Stimulated activated CD8-positive, alpha-beta memory T cell treated with anti-CD3 and anti-CD28 coated beads, Interleukin-4, amount 100 ng/mL, for 48 hours (primary cell): ENCODE results near the gene SLAMF7.

ENCODE experiments used
- DNase-seq: peaks from one replicate; pipeline ENCODE4 v3.0.0-alpha.2; 2020

Gene SLAMF7

DNA sequence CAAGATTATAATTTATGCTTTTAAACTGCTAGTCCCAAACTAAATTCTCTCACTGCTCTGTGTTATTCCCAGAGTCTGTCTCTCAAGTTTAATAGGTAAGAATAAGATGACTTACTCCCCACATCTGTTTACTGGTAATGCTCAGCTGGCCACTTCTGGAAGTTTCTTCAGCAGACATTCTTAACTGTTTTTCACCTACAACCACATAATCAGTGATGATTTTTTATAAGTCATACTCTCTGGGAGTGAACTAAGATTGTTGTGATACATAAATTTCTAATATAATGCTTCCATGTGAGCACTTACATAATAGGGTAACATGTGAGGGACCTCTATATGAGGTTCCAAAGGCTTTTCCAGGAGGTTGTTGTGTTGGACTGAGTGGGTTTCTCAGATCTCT lies 8.7 kb downstream of the SLAMF7 start:
- no peak for DNase-seq

DNA sequence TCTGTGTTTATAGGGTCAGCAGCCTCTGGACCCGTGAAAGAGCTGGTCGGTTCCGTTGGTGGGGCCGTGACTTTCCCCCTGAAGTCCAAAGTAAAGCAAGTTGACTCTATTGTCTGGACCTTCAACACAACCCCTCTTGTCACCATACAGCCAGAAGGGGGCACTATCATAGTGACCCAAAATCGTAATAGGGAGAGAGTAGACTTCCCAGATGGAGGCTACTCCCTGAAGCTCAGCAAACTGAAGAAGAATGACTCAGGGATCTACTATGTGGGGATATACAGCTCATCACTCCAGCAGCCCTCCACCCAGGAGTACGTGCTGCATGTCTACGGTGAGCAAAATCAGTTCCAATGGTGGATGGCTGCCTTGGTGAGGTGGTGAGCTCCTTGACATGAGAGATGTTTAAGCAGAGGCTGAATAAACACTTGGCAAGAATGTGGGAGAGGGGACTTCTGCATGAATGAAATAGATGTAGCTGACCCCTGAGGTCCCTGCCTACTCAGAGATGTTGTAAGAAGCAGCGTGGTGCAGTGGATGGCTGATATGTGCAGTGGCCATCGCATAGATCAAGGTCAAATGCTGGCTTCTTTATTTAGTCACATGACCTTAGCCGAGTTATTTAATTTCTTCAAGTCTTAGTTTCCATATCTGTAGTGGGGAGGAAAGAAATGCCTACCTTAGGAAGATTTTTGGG lies 9.3 kb downstream of the SLAMF7 start:
- DNase-seq, result no peak

DNA sequence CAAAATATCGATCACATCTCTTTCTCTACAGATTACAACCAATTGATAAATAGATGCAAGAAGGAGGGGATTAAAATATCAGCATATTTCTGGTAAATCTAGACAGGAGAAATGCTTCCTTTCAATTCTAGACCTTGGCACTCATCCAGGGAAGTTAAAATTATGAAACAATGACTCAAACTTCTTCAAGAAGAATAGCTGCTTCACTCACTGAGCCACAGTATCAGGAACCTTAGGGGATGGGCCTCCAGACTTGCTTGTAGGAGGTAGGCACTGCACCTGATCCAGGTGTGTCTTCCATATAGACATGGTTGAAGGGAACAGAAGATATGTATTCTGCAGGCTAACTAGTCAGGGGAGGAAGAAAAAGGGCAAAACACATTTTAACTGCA lies 9.8 kb downstream of the SLAMF7 start:
- no peak for DNase-seq

DNA sequence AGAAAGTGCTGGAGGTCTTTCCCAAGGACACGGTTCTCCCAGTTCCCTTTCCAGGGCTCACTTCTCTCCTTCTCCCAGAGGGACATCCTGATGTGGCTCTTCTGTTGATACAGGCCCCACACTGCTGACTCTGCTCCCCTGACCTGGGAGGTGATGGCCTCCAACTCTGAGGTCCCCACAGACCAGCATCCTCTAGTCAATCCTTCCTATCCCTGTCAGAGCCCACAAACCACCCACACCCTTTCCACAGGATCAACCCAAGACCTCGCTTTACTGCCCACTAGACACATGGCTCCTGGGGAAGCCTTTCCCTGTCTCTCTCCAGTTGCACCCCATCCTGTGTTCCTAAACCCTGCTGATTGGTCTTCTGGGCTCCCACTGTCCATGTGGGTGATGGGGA lies 11.6 kb downstream of the SLAMF7 start:
- no peak for DNase-seq

DNA sequence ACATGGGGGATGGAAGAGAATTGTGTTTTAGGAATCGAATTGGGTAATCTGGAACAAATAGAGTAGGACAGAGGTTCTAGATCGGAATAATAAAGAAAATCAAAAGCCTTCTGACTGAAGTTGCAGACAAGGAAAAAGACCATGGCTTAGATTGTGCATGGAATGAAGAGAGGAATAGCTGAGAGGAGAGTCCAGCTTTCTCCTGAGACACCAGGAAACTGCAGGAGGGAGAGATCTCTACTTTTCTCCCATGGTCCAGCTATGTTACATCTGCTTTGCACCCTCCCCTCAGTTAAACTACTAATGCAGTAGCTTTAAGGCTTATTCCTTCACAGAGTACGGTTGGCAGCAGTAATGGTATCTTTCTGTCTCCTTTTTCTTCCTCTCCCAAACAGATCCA lies 13.4 kb downstream of the SLAMF7 start:
- DNase-seq, result no peak

DNA sequence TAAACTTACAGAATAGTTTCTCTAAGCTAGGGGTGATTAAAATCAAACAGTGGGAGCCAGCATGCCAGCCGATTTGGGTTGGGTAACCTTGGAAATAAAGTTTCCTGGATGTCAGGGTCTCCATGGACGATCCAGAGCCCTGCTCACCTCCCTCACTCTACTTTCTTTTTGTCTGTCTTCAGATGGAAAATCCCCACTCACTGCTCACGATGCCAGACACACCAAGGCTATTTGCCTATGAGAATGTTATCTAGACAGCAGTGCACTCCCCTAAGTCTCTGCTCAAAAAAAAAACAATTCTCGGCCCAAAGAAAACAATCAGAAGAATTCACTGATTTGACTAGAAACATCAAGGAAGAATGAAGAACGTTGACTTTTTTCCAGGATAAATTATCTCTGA lies 13.9 kb downstream of the SLAMF7 start:
- DNase-seq, result no peak

DNA sequence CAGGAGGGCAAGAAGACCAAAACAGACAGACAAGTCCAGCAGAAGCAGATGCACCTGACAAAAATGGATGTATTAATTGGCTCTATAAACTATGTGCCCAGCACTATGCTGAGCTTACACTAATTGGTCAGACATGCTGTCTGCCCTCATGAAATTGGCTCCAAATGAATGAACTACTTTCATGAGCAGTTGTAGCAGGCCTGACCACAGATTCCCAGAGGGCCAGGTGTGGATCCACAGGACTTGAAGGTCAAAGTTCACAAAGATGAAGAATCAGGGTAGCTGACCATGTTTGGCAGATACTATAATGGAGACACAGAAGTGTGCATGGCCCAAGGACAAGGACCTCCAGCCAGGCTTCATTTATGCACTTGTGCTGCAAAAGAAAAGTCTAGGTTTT lies 14.5 kb downstream of the SLAMF7 start:
- DNase-seq, result no peak

DNA sequence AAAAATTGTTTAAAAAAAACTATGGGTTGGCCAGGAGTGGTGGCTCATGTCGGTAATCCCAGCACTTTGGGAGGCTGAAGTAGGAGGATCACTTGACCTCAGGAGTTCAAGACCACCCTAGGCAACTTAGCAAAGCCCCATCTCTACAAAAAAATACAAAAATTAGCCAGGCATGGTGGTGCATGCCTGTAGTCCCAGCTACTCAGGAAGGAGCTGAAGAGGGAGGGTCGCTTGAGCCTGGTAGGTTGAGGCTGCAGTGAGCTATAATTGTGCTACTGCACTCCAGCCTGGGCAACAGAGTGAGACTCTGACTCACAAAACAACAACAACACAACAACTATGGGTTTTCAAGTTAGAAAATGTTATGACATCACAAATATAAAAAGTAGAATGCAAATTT lies 16.4 kb downstream of the SLAMF7 start:
- DNase-seq, result no peak

DNA sequence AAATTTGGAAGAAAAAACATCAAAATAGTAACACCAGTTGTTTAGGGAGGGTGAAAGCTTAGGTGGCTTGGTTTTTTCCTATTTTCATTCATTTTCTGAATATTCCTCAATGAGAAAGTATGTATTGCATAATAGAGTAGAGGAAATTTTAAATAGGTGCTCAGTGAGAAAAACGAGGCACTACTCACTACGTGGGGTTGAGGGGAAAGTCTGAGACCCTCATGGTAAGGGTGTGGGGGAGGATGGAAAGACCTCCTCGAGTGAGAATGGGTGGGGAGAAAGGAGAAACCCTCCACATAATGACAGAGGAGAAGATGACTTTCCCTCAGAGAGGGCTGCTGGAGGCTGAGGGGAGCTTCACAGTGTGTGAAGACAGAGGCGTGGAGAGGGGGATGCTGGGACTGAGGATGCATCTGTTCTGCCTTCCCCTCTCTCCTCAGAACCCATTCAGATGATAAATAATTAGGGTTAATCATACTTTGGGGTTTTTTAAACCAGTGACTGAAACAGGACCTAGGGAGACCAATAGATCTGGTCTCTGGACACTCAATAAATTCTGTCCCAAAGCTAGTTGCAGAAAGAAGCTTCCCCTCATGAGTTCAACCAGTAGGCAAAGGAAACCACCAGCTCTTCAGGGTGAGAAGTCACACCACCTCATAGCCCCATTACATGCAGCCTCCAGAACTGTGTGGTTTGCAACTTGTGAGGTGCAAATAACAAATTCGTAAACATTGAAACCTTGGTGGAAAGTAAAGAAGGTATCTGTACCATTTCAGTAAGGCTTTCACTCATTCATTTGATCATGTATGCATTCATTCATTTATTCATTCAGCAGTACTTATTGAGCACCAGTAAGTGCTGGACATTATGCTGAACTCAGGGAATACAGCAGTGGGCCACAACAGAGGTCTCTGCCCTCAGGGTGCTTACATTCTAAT lies 17.1 kb downstream of the SLAMF7 start:
- DNase-seq, result peak; percentile 52

DNA sequence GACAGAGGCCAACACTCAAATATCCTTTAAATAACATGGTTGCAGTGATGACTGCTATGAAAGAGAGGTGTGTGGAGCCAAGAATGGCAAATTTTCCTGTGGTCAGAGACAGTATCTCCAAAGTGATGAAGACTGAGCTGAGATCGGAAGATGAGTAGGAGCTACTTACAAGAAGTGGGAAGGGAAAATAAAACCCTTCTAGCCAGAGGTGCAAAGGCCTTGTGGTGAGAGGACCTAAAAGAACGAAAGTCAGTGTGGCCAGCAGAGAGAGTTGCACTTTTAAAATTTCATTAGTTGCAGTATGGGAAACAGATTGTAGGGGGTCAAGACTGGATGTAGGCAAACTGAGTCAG lies 17.8 kb downstream of the SLAMF7 start:
- no peak for DNase-seq

DNA sequence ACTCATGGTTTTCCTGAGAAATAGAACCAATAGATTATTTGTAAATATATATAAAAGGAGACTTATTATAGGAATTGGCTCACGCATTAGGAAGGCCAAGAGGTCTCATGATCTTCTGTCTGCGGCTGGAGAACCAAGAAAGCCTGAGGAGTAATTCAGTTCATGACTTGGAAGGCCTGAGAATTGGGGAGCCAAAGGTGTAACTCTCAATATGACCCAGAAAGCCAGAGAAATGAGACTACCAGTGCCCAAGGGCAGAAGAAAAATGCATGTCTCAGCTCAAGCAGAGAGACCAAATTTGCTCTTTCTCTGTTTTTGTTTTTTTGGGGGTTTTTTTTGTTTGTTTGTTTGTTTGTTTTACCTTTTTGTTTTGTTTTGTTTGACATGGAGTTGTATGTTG lies 19.5 kb downstream of the SLAMF7 start:
- DNase-seq, result no peak

DNA sequence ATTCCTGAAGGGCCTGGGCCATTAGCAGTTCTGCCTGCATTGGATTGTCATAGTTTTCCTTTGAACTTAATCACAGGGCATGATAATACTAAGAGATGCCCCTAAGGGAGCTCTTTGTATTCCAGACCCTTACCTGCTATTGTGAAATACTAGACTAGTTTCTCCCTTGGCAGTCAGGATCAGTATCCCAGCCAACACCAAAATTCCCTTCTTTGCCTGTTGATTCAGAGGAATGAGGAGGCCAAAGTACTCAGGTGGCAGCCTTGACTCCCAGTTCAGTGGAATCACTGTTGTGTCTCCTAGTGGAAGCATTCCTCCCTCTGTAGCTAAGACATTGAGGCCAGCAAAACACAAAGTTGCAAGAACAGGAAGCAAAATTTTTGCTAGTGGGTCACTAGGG lies 20.7 kb downstream of the SLAMF7 start:
- DNase-seq, result peak; percentile 9

DNA sequence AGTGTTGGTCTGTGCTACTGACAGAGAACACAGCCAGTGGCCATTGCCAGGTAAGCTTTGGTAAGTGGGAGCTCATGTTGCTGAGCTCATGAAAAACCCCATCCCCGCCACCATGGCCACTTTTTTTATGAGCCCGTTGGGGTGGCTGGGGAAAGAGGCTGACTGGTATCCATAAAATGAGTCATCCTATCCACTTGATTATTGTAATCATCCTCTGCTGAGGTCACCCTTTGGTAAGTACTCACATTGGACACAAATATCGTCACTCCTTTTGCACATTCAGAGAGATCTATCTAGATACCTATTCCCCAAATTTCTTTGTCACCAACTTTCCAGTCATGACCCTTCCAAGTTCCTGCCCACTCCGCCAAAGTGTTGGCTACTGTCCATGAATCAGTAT lies 22.0 kb downstream of the SLAMF7 start:
- DNase-seq, result peak; percentile 25

DNA sequence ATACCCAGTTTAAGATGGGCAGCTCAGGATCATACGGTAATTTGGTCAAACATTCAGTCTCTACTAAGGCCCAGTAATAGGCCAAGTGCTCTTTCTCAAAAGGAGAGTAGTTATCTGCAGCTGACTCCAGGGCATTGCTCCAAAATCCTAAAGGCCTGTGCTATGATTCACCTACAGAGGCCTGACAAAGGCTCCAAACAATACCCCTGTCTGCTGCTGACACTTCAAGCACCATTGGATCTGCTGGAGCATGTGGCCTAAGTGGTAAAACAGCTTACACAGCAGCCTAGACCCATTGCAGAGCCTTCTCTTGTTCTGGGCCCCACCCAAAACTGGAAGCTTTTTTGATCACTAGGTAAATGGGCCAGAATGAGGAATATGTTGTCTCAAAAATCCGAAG lies 22.8 kb downstream of the SLAMF7 start:
- peak; percentile 18 for DNase-seq

DNA sequence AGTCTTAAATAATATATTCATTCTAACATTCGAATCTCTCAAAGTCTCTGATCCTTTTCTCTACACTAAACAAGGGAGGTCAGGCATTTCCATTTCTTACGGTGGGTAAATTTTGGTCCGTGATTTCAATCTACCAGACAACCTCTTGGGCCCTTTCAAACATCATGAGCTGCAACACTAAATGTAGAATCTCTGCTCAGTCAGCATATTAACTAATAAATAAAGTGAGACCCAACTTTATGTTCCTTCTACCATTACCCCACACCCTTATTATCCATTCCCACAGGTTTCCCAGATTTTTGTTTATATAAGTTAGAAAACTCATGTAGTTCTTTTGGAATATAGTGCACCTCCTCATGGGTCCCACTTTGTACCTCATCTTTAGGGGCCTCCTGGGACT lies 24.9 kb downstream of the SLAMF7 start:
- DNase-seq, result no peak

DNA sequence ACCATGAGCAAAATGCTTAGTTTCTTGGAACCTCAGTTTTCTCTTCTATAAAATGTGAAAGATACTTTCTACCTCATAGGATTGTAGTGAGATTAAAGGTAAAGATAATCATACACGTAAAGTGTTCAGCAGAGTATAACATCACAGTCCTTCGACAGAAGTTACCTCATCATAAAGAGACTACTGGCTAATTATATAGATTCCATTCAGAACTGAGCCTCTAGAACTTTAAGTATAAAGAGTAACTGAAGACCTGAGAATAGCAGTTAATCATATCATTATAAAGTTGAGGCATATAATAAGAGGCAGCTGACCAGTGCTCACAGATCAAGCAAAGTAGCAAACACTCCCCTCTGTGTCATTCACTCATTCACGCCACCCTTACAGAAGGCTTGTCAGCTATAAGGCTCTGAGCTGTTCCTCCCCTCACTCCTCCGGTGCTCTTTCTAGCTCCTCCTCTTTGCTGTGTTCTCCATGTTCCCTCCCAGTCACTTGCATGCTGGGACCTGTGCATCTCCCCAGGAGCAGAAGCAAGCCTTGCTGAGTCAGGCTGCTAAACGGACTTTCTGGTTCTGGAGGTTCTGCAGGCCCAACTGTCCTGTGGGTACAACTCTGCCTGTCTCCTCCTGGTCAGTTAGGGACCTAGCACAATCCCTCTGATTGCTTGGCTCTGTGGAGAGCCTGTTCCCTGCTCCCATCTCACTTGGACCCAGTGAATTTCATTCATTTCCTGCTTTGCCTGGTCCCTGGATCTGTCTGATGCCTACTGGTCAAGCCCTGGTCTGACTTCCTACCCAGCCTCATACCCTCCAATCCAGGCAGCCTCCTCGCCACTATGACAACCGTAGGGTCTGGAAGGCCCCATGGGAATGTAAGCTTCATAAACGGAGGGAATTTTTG lies 28.6 kb downstream of the SLAMF7 start:
- peak; percentile 62 for DNase-seq

DNA sequence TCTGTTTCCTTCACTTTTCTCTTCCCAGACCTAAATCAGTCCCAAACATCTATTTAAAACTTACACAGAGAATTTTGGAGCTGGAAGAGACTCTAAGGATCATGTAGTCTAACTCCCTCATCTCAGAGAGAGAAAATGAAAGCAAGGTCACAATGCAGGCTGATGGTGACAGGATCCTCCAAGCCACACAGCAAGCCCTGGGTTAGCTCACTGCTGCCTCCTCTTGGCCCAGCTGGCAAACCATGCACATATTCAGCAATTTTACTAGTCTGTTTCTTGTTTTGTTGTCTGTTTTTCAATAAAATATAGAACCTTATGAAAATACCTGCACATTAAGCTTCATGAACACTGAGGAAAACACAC lies 29.2 kb downstream of the SLAMF7 start:
- DNase-seq, result peak; percentile 89

DNA sequence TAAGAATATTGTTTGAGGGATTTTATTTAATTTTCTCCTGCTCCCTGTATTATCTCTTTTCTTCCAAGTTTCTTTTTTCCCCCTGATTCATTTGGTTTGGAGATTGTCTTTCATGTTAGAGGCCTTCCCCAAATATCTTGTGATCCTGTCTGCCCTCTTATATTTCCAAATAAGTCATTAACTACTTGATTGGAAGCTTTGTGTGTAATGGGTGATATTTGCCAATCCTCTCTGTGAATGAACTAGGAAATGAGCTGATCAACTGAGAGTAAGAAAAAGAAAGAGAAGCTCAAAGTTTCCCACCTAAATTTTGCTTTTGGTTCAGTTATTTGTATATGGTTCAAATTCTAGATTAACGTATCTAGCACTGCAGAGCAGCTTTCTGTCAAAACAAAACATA lies 33.3 kb downstream of the SLAMF7 start:
- no peak for DNase-seq

DNA sequence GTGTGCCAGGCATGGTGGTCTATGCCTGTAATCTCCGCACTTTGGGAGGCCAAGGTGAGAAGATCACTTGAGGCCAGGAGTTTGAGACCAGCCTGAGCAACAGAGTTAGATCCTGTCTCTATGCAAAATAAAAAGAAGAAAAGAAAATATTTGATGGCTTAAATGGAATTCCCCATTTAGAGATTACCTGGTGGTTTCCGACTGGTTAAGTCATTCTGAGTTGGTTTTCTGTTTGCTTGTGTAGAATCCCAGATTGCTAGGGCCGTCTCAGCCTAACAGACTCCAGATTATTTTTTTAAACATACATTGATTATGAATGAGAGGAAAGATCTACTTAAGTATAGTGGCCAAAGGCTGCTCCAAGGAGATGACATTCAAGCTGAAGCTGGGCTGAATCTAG lies 34.0 kb downstream of the SLAMF7 start:
- peak; percentile 3 for DNase-seq

DNA sequence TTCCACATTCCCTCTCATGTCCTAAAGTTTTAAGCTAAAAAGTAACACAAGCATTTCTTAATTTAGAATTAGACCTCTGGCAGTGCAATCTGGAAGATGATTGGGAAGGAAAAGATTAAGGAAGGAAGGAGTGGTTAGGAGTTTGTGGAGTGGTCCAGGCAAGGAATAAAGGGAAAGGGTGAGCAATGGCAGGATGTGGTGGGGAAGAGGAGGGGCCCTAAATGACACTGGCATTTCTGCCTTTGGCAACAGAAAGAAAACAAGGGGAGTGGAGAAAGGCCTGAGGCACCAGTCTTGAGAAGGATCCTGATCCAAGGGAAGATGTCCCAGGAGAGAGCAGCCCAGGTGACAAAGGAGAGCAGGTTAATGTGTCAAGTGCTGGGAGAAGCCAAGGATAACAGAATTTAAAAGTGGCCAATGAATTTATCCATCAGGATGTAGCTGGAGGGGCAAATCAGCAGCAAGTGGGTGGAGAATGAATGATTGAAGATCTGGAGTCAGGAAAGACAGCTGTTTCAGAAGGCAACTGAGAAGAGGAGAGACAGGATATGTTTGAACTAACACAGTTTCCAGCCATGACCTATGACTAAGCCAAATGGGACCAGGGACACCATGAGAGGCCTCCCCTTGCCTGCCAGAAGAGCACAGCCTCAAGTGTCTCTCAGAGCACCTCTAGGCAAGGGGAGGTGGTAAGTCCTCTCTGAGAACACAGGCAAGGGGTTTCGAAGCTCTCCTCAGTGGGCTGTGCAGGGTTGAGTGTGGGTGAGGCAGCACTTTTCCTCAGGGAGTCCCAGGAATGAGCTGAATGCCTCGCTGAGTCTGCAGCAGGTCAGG lies 36.1 kb downstream of the SLAMF7 start:
- peak; percentile 27 for DNase-seq

DNA sequence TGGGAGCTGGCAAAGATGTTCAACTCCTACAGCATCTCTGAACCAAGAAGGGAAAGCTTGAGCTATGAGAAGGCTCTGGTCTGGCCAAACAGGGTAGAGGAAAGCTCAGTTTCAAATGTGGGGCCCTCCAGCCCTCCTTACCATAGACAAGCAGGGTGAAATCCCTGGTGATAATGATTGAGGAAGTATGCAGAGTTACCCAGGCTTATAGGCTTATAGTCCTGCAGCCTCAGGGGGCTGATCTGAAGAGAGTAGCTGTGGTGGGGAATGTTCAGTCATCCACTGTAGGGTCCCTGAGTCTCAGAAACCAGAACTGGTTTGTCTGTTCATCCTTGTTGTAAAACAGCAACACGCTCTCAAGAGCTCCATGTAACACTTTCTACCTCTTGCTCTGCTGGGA lies 37.1 kb downstream of the SLAMF7 start:
- DNase-seq, result peak; percentile 21

DNA sequence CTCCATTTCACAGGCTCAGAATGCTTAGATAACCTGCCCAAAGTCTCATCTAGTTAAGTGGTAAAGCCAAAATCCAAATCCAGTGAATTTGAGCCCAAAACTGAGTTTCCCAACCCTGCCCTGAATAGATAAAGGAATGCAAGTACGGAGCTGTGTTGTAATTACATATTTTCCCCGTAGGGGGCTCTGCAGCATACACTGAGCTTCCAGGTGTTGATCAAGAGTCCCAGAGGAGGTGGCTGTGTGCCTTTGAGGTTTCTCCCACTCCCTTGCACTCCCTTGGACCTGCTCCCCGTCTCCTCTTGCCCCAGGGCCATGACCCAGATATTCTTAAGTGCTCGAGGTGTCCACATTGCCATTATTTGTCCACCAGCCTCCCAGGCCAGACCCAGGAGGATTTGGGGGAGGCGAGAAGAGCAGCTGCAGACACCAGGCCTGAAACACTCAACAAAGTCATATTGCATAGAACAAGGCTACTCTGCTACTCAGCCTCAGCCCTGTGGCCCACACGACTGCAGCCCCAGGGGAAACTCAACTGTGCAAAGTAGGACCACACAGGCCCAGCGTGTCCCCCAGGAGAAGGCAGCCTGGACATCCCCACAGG lies 38.5 kb downstream of the SLAMF7 start:
- peak; percentile 59 for DNase-seq
